Measurements from ENCODE around the gene BNC2. TPM values are rescaled to one million over a fixed set of nuclear protein-coding genes. Genes with fewer than 3 reads are reported as not detected.

Gene BNC2
- total RNA-seq, 1 experiment from 2014 or later: 43.6 TPM

DNA sequence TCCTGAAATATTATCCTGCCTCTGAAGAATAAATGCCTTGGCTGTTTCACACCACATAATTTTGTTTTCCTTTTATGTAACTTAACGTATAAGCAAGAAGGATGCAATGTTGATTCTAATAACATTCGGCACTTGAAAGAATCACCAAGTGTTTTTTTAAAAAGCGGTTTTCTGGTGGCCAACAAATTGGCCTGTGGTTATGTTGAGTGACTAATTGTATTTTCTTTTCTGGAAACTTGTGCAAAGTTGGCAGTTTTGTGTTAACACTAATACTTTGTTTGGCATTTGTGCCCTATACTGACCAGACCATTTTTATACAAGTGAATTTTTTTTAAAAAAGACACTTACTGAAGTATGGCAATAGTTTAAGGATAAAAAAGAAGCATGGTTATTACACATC, 452.7 kb downstream of the BNC2 start:
- no peak overlapping the region for H2BK12ac ChIP-seq (ENCODE audit: insufficient read length, low read depth, low read length)
- H3K4me1 Mint-ChIP-seq: peaks cover 54 to 55% of the 10 kb centered on the region in 2 experiments
- H4K91ac ChIP-seq (ENCODE audit: insufficient read length, low read depth, low read length): no peak overlapping the region
- no peak overlapping the region for H3K4me2 ChIP-seq (ENCODE audit: insufficient read depth, insufficient read length, low read length)
- no peaks in the 10 kb centered on the region for H3K79me1 ChIP-seq (ENCODE audit: insufficient read depth, low read depth, low read length, poor library complexity, severe bottlenecking)
- no peak overlapping the region for H3K23ac ChIP-seq (ENCODE audit: insufficient read length, low read depth, low read length)
- H3K79me2 ChIP-seq (ENCODE audit: insufficient read depth, low read length): no peaks in the 10 kb centered on the region
- peaks cover 12 to 16% (median 14%) of the 10 kb centered on the region in 3 experiments; a peak in 6 of 7 replicates for H3K36me3 Mint-ChIP-seq (ENCODE audit: insufficient read depth in 1 of 3, low read depth in 3 of 3)
- H4K8ac ChIP-seq (replicated peaks; ENCODE audit: insufficient read length, low read depth, low read length): no peak overlapping the region
- H2BK5ac ChIP-seq (ENCODE audit: insufficient read length, low read length): no peak overlapping the region
- WGBS (ENCODE audit: extremely low coverage, insufficient read length, low lambda C conversion rate): no CpG with 5 or more reads among the region's 3 CpGs
- no peak overlapping the region for H2BK20ac ChIP-seq (ENCODE audit: low read depth, low read length, poor library complexity, severe bottlenecking)
- no peak overlapping the region for H2AFZ ChIP-seq (ENCODE audit: low read length)
- TF ChIP-seq CTCF (conservative IDR thresholded peaks at IDR 0.05): no peak
- no peak overlapping the region for H3K14ac ChIP-seq (ENCODE audit: insufficient read depth, low read length)
- no peaks in the 10 kb centered on the region for H3K27me3 Mint-ChIP-seq (ENCODE audit: low read depth)
- peak overlapping the region in 1 of 3 experiments; percentile 93; a peak in 2 of 7 replicates for H3K27ac Mint-ChIP-seq
- no peak overlapping the region for H3K4me3 Mint-ChIP-seq
- no peaks in the 10 kb centered on the region for H3K23me2 ChIP-seq (ENCODE audit: insufficient read length, low read depth, low read length, poor library complexity, severe bottlenecking)
- no peaks in the 10 kb centered on the region for H3K9me3 Mint-ChIP-seq
- no peak overlapping the region for H3T11ph ChIP-seq (ENCODE audit: low read length)
- H2AK5ac ChIP-seq (ENCODE audit: insufficient read length, low read length): no peak overlapping the region
- no peak overlapping the region for H4K5ac ChIP-seq (ENCODE audit: insufficient read length, low read depth, low read length)
- H3K27me3 ChIP-seq (ENCODE audit: insufficient read depth, low read length): no peaks in the 10 kb centered on the region
- H3K9me3 ChIP-seq (ENCODE audit: control insufficient read depth, low read depth, low read length): no peaks in the 10 kb centered on the region
- DNase-seq: no peak
- H3K27ac ChIP-seq (ENCODE audit: insufficient read length, low read depth, low read length): no peak overlapping the region
- H3K56ac ChIP-seq (ENCODE audit: insufficient read length, low read depth, low read length): no peak overlapping the region
- no peak overlapping the region for H2BK120ac ChIP-seq (ENCODE audit: low read depth, low read length, poor library complexity, severe bottlenecking)
- no peak overlapping the region for H3K18ac ChIP-seq (ENCODE audit: insufficient read length, low read depth, low read length)
- H3K4ac ChIP-seq (ENCODE audit: low read depth, low read length): no peak overlapping the region
- H2BK15ac ChIP-seq (ENCODE audit: low read depth, low read length): no peak overlapping the region
- no peaks in the 10 kb centered on the region for H4K20me1 ChIP-seq (ENCODE audit: control insufficient read depth, insufficient read depth, insufficient read length)
- no peak overlapping the region for H3K9ac ChIP-seq (ENCODE audit: extremely low read depth, insufficient read length, low read length)
- H3K4me1 ChIP-seq (ENCODE audit: insufficient read depth, low read length): peaks cover 6% of the 10 kb centered on the region; the same call in 1 of the 2 replicates

All from H9 (cell line).